Activated T-cell treated with anti-CD3 and anti-CD28 coated beads, Interleukin-2, amount 50 U/mL, for 24 hours (primary cell): Measurements from ENCODE around the gene ZNF506.
"Not testable (repeated sequence)": the region's sequence is repeated elsewhere in the genome, so short reads cannot be mapped to it uniquely, and the experiment has no call there.

ENCODE experiments used
- DNase-seq: peaks from one replicate; pipeline ENCODE4 v3.0.0-alpha.2; 2020
- H3K27ac Mint-ChIP-seq: 2 replicates; pipeline ENCODE4 v1.8.0; 2020; ENCODE audit warnings: mild to moderate bottlenecking, mixed read lengths
- H3K27me3 Mint-ChIP-seq: 2 replicates; pipeline ENCODE4 v1.8.0; 2020; ENCODE audit warnings: mixed read lengths
- H3K36me3 Mint-ChIP-seq: 2 replicates; pipeline ENCODE4 v1.8.0; 2020; ENCODE audit warnings: low read depth, mixed read lengths
- H3K4me1 Mint-ChIP-seq: 2 replicates; pipeline ENCODE4 v1.8.0; 2020; ENCODE audit warnings: low read depth, mixed read lengths
- H3K4me3 Mint-ChIP-seq: 2 replicates; pipeline ENCODE4 v1.8.0; 2020; ENCODE audit warnings: mild to moderate bottlenecking, moderate library complexity, mixed read lengths
- H3K9me3 Mint-ChIP-seq: 2 replicates; pipeline ENCODE4 v1.8.0; 2020; ENCODE audit warnings: mixed read lengths

The ZNF506 gene

DNA sequence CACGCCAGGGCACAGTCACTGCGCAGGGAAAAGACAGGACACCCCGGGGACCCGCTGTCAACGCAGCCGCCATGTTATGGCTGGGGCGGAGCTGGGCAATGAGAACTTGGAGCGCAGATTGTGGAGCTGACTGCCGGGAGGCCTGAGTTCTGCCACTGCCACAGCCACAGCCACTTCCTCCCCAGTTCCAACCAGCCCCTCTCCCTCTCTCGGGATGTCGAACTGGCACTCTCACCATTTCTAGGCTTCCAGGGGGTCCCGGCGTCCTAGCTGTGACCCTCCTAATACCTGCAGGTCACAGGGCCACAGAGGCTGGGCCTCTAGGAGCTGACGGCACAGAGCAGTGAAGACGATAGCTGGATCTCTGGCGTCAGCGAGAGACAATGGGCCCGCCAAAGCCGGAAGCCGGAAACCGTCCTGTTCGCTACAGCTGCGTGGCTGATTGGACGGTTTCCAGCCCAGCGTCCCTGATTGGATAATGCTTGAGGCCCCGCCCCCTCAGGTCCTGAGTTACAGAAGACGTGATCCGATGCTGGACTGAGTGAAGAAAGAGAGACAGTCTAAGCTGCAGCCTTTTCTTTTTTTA is at the start of gene ZNF506:
ZNF506 (minus strand) TSS at position 385 of the 586 bp plus-strand sequence; CDS start at position 238, 147 bp downstream.
- Mint-ChIP-seq H3K36me3 (peaks cover 61% of the 10 kb centered on the region), H3K4me3 (peak within 1 kb of the TSS; percentile 100), H3K27me3 (no peaks in the 10 kb centered on the region), H3K9me3 (peaks cover 29% of the 10 kb centered on the region), H3K27ac (peak within 1 kb of the TSS; percentile 99), H3K4me1 (peaks cover 42% of the 10 kb centered on the region)
- DNase-seq = peak; percentile 94

DNA sequence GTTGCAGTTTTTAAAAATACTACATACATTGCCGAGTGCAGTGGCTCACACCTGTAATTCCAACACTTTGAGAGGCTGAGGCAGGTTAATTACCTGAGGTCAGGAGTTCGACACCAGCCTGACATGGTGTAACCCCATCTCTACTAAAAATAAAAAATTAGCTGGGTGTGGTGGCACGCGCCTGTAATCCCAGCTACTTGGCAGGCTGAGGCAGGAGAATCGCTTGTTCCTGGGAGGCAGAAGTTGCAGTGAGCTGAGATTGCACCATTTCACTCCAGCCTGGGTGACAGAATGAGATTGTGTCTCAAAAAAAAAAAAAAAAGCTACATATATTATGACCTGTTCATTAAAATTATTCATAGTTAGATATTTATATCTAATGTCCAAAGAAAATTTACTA is 48.5 kb upstream of the ZNF506 start:
- Mint-ChIP-seq H3K4me1 (peaks cover 51% of the 10 kb centered on the region), H3K36me3 (peaks cover 69% of the 10 kb centered on the region)
- H3K4me3 Mint-ChIP-seq = not testable (repeated sequence)

DNA sequence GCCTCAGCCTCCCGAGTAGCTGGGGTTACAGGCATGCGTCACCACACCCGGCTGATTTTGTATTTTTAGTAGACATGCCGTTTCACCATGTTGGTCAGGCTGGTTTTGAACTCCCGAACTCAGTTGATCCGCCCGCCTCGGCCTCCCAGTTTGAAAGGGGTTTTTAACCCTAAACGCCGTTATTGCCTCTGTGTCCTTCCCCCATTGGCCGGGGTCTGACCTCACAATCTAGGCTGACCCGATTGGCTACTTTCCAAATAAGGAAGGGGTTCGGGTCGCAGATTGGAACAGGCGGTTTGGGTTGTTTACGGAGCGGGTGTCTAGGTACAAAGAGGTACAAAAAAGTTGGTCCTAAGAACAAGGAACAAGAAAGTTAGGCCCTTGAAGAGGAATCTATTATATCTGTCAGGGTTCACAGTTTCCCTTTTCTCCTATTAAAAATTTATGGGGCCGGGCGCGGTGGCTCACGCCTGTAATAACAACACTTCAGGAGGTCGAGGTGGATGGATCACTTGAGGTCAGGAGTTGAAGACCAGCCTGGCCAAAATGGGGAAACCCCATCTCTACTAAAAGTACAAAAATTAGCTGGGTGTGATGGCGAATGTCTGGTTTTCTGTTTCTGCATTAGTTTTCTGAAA is 45.2 kb upstream of the ZNF506 start:
- H3K27ac Mint-ChIP-seq = peak overlapping the region; percentile 99
- H3K9me3 Mint-ChIP-seq = no peaks in the 10 kb centered on the region
- H3K4me3 Mint-ChIP-seq = peak overlapping the region; percentile 100
- H3K4me1 Mint-ChIP-seq = peaks cover 34% of the 10 kb centered on the region
- H3K27me3 Mint-ChIP-seq = no peaks in the 10 kb centered on the region
- DNase-seq = peak; percentile 64
- H3K36me3 Mint-ChIP-seq = peaks cover 41% of the 10 kb centered on the region

More for the DNA sequence above, 48.5 kb upstream of the ZNF506 start:
- not testable (repeated sequence) for DNase-seq, H3K9me3 Mint-ChIP-seq, H3K27ac Mint-ChIP-seq, H3K27me3 Mint-ChIP-seq

DNA sequence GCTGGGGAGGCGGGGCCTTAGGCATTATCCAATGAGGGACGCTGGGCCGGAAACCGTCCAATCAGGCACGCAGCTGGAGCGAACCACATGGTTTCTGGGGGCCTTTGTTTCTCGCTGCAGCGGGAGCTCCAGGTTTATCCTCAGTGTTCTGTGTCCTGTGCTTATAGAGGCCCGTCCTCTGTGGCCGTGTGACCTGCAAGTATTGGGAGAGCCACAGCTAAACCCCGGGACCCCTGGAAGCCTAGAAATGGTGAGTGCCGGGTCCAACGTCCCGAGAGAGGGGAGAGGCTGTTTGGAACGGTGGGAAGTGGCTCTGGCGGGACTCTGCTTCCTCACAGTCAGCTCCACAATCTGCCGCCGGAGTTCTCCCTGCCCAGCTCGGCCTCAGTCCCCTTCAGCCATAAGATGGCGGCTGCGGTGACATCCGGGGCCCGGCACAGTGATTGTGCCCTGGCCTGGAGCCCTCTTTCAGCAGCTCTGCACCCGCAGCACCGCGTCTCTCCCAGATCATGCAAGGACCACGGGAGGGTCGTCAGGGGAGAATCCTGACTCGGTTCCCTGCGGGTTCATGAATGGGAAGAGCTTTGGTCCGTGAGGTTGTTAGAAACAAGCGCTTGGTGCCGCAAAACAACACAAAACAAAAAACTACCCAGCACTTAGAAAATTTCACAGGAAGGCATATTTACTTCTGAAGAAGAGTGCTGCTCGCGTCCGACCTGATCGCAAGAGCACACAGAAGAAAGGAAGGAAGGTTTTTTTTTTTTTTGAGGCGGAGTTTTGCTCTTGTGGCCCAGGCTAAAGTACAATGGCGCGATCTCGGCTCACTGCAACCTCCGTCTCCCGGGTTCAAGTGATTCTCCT is 44.4 kb upstream of the ZNF506 start, which contains the start of gene ZNF253:
ZNF253 (plus strand) TSS at position 133 of the 861 bp plus-strand sequence; CDS start at position 248, 115 bp downstream.
- Mint-ChIP-seq H3K4me3 (peak within 1 kb of the TSS; percentile 100), H3K36me3 (peaks cover 34% of the 10 kb centered on the region), H3K27me3 (peaks cover under 1% of the 10 kb centered on the region), H3K9me3 (no peaks in the 10 kb centered on the region), H3K27ac (peak within 1 kb of the TSS; percentile 99), H3K4me1 (peaks cover 29% of the 10 kb centered on the region)
- peak; percentile 94 for DNase-seq

DNA sequence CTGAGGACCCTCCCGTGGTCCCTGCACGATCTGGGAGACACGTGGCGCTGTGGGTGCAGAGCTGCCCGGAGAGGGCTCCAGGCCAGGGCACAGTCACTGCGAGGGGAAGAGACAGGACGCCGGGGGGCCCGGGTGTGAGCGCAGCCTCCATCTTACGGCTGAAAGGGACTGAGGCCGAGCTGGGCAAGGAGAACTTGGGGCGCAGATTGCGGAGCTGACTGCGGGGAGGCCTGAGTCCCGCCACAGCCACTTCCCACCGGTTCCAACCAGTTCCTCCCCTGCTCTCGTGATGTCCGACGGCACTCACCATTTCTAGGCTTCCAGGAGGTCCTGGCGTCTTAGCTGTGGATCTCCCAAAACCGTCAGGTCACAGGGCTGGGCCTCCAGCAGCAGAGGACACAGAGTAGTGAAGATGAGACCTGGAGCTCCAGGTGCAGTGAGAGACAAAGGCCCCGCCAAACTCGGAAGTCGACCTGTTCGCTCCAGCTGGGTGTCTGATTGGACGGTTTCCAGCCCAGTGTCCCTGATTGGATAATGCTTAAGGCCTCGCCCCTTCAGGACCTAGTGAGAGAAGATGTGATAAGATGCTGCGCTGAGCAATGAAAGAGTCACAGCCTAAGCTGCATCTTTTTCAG is 39.3 kb upstream of the ZNF506 start:
- H3K27ac Mint-ChIP-seq = peak overlapping the region; percentile 18
- peak; percentile 55 for DNase-seq
- peaks cover 7% of the 10 kb centered on the region for H3K27me3 Mint-ChIP-seq
- peaks cover 37% of the 10 kb centered on the region for H3K36me3 Mint-ChIP-seq
- peak overlapping the region; percentile 81 for H3K4me3 Mint-ChIP-seq
- H3K9me3 Mint-ChIP-seq = peaks cover 2% of the 10 kb centered on the region
- peaks cover 14% of the 10 kb centered on the region for H3K4me1 Mint-ChIP-seq

DNA sequence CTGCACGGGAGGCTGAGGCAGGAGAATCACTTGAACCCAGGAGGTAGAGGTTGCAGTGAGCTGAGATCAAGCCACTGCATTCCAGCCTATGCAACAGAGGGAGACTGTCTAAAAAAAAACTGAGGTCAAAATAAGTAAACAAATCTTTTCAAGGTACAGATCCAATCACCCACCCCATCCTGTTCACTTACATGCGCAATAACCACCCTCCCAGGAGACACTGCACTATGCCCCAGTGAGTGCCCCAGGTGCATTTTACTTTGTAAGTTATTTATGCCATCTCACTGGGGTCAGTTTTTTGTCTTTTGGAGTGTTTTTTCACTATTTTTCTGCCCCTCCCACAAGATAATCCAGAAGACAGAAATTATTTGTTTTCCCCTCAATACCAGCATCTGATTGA is 37.2 kb upstream of the ZNF506 start:
- H3K4me3 Mint-ChIP-seq = no peak overlapping the region
- H3K27ac Mint-ChIP-seq = no peak overlapping the region
- DNase-seq = no peak
- peaks cover 41% of the 10 kb centered on the region for H3K36me3 Mint-ChIP-seq
- peaks cover 18% of the 10 kb centered on the region for H3K4me1 Mint-ChIP-seq
- peaks cover 7% of the 10 kb centered on the region for H3K27me3 Mint-ChIP-seq
- peaks cover 15% of the 10 kb centered on the region for H3K9me3 Mint-ChIP-seq

DNA sequence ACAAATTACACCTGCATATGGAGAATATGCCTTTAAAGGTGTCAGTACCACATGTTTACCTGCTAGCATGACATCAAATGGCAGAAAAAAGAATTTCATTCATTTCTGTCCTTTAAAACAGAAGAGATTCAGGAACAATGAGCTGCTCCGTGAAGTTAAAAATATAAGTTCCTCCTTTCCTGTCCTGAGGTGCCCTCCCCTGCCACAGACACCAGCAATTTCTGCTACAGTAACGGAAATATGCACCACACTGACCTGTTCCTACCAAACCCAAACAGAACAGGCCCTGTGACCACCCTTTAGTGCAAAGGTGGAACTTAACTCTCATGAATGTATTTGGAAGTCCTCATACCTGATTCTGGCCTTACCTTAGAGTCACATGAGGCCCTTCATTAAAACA is 30.2 kb upstream of the ZNF506 start:
- not testable (repeated sequence) for DNase-seq, H3K27me3 Mint-ChIP-seq, H3K4me3 Mint-ChIP-seq, H3K27ac Mint-ChIP-seq
- Mint-ChIP-seq H3K36me3 (peaks cover 15% of the 10 kb centered on the region), H3K9me3 (peaks cover 15% of the 10 kb centered on the region), H3K4me1 (peaks cover 10% of the 10 kb centered on the region)

DNA sequence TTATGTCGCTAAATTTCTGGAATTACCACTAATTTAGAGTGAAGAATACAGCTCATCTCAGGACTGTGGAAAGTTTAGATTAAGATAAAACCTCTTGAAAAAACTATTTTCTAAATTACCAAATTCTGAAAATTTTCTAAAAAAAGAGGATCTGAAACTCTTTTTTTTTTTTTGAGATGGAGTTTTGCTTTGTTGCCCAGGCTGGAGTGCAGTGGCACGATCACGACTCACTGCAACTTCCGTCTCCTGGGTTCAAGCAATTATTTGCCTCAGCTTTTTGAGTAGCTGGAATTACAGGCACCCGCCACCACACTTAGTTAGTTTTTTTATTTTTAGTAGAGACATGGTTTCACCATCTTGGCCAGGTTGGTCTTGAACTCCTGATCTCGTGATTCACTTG is 27.5 kb upstream of the ZNF506 start:
- no peaks in the 10 kb centered on the region for H3K27me3 Mint-ChIP-seq
- no peak overlapping the region for H3K27ac Mint-ChIP-seq
- no peak for DNase-seq
- H3K36me3 Mint-ChIP-seq = peaks cover 6% of the 10 kb centered on the region
- no peak overlapping the region for H3K4me3 Mint-ChIP-seq
- H3K4me1 Mint-ChIP-seq = no peaks in the 10 kb centered on the region
- peaks cover 1% of the 10 kb centered on the region for H3K9me3 Mint-ChIP-seq

DNA sequence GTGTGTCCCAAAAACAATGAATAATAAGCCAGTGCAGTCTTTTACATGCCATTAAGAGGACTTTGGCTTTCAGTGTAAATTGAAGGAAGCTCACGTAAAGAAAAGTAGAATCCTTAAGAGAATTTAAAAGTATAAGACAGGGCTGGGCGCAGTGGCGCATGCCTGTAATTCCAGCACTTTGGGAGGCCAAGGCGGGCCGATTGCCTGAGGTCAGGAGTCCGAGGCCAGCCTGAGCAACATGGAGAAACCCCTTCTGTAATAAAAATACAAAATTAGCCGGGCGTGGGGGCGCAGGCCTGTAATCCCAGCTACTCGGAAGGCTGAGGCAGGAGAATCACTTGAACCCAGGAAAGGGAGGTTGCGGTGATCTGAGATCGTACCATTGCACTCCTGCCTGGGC is 26.2 kb upstream of the ZNF506 start:
- no peaks in the 10 kb centered on the region for H3K4me1 Mint-ChIP-seq
- no peak overlapping the region for H3K4me3 Mint-ChIP-seq
- no peaks in the 10 kb centered on the region for H3K27me3 Mint-ChIP-seq
- peaks cover 13% of the 10 kb centered on the region for H3K36me3 Mint-ChIP-seq
- no peak overlapping the region for H3K27ac Mint-ChIP-seq
- DNase-seq = no peak
- H3K9me3 Mint-ChIP-seq = peaks cover 4% of the 10 kb centered on the region

DNA sequence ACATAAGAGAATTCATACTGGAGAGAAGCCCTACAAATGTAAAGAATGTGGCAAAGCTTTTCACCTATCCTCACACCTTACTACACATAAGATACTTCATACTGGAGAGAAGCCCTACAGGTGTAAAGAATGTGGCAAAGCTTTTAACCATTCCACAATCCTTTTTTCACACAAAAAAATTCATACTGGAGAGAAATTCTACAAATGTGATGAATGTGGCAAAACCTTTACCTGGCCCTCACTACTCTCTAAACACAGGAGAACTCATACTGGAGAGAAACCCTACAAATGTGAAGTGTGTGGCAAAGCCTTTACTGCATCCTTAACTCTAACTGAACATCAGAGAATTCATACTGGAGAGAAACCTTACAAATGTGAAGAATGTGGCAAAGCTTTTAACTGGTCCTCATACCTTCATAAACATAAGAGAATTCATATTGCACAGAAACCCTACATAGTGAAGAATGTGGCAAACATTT is 14.0 kb upstream of the ZNF506 start:
- H3K27ac Mint-ChIP-seq = no peak overlapping the region
- H3K4me3 Mint-ChIP-seq = no peak overlapping the region

DNA sequence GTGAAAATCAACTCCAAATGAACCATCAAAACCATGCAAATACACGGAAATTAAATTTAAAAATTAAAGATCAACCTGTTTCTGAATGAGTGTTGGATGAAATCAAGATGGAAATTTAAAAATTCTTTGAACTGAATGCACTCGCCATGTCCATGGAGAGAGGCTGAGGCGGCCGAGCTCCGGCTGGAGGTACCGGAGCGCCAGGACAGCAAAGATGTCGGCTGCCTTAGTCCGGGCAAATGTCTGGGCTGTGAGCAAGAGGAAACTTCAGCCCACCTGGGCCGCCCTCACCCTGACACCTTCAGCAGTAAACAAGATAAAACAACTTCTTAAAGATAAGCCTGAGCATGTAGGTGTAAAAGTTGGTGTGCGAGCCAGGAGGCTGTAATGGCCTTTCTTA is 5.3 kb upstream of the ZNF506 start:
- Mint-ChIP-seq H3K36me3 (peaks cover 45% of the 10 kb centered on the region), H3K9me3 (peaks cover 53% of the 10 kb centered on the region), H3K4me1 (peaks cover 6% of the 10 kb centered on the region), H3K27ac (no peak overlapping the region), H3K27me3 (no peaks in the 10 kb centered on the region), H3K4me3 (no peak overlapping the region)
- DNase-seq = no peak

More for the DNA sequence above, 14.0 kb upstream of the ZNF506 start:
- DNase-seq = no peak
- H3K9me3 Mint-ChIP-seq = peaks cover 44% of the 10 kb centered on the region
- H3K27me3 Mint-ChIP-seq = no peaks in the 10 kb centered on the region
- peaks cover 45% of the 10 kb centered on the region for H3K36me3 Mint-ChIP-seq
- no peaks in the 10 kb centered on the region for H3K4me1 Mint-ChIP-seq

DNA sequence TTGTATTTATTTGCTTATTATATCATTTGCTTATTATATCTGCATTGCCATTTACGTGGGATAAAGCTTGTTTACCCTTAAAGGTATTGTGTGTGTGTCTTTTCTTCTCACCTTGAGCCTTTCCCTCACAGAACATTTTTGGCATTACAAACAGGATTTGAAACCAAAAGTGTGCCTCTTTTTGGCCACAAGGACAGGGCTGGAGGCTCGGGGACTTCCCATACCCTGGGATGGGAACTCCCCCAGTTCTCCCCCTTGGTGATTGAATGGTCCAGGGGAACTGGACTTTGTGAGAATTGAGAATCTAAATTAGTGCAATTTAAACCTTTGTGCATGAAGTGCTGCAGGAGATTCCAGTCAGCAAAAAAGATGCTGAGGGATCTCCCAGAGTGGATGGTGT is 2.4 kb upstream of the ZNF506 start:
- H3K36me3 Mint-ChIP-seq = peaks cover 57% of the 10 kb centered on the region
- peaks cover 24% of the 10 kb centered on the region for H3K4me1 Mint-ChIP-seq
- no peak for DNase-seq
- no peak overlapping the region for H3K27ac Mint-ChIP-seq
- H3K27me3 Mint-ChIP-seq = no peaks in the 10 kb centered on the region
- no peak overlapping the region for H3K4me3 Mint-ChIP-seq
- H3K9me3 Mint-ChIP-seq = peaks cover 39% of the 10 kb centered on the region

DNA sequence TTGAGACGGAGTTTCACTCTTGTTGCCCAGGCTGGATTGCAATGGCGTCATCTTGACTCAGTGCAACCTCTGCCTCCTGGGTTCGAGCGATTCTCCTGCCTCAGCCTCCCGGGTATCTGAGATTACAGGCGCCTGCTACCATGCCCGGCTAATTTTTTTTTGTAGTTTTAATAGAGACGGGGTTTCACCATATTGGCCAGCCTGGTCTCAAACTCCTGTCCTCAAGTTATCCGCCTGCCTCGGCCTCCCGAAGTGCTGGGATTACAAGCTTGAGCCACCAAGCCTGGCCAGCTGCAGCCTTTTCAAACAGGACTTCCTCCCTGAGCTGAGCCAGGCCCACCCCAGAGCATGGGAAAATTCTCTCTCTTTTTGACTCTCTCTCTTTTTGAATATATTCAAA is 426 bp upstream of the ZNF506 start:
- not testable (repeated sequence) for DNase-seq, H3K27me3 Mint-ChIP-seq
- Mint-ChIP-seq H3K36me3 (peaks cover 61% of the 10 kb centered on the region), H3K4me1 (peaks cover 39% of the 10 kb centered on the region), H3K4me3 (peak overlapping the region; percentile 100), H3K9me3 (peaks cover 33% of the 10 kb centered on the region), H3K27ac (peak overlapping the region; percentile 86)

DNA sequence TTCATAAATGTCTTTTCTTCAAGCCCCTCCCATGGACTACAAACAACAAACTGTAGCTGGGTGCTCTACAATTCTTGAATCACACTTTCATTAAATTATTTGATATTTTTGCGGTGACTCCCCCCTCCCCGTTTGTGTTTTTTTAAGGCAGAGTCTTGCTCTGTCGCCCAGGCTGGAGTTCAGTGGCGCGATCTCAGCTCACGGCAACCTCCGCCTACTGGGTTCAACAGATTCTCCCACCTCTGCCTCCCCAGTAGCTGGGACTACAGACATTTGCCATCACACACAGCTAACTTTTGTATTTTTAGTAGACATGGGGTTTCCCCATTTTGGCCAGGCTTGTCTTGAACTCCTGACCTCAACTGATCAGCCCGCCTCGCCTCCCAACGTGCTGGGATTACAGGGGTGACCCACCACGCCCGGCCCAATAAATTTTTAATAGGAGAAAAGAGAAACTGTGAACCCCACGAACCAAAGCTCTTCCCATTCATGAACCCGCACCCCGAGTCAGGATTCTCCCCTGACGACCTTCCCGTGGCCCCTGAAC is 703 bp downstream of the ZNF506 start:
- Mint-ChIP-seq H3K4me3 (peak overlapping the region; percentile 100), H3K36me3 (peaks cover 64% of the 10 kb centered on the region), H3K27ac (peak overlapping the region; percentile 99), H3K9me3 (peaks cover 29% of the 10 kb centered on the region), H3K4me1 (peaks cover 43% of the 10 kb centered on the region), H3K27me3 (no peaks in the 10 kb centered on the region)
- DNase-seq = no peak
